Measurements from ENCODE around the gene PFN1.

DNA sequence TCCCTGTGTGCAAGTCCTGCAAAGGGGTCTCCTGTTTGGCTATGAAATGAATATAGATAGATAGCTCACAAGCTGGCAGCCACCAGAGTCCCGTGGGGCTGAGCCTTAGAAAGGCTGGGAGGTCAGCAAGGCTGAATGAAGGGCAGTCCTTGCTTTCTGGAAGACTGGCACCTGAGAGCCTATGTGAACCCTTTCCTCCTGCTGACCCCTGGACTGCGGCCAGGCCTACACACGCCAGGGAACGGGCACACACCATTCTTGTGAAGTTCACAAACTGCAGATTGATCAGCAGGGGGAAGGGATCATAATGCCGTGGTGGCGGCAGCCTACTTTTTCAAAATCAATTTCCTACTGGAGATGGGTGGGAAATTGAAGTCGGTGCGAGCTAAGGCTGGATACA is 50.0 kb downstream of the PFN1 start:
- TF ChIP-seq, protein P1, sequence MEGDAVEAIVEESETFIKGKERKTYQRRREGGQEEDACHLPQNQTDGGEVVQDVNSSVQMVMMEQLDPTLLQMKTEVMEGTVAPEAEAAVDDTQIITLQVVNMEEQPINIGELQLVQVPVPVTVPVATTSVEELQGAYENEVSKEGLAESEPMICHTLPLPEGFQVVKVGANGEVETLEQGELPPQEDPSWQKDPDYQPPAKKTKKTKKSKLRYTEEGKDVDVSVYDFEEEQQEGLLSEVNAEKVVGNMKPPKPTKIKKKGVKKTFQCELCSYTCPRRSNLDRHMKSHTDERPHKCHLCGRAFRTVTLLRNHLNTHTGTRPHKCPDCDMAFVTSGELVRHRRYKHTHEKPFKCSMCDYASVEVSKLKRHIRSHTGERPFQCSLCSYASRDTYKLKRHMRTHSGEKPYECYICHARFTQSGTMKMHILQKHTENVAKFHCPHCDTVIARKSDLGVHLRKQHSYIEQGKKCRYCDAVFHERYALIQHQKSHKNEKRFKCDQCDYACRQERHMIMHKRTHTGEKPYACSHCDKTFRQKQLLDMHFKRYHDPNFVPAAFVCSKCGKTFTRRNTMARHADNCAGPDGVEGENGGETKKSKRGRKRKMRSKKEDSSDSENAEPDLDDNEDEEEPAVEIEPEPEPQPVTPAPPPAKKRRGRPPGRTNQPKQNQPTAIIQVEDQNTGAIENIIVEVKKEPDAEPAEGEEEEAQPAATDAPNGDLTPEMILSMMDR (IDR thresholded peaks at IDR 0.05) = no peak
- TF ChIP-seq POLR2A (IDR thresholded peaks at IDR 0.05) = no peak

Measured in testis (tissue), 2 donors.